GM12875 (cell line): ENCODE measurements around the gene BABAM2.

Experiments
- H3K4me3 ChIP-seq: one replicate; pipeline ENCODE4 v1.5.1; 2011; ENCODE audit warnings: low read depth, low read length, control low read depth
- TF ChIP-seq, protein P1 (sequence below): IDR thresholded peaks from 2 replicates; pipeline ENCODE4 v1.5.1; 2011; ENCODE audit warnings: low read depth, mild to moderate bottlenecking, control low read depth, inconsistent platforms, low read length, moderate library complexity, borderline replicate concordance; ENCODE audit not compliant: insufficient read depth

The BABAM2 gene

DNA sequence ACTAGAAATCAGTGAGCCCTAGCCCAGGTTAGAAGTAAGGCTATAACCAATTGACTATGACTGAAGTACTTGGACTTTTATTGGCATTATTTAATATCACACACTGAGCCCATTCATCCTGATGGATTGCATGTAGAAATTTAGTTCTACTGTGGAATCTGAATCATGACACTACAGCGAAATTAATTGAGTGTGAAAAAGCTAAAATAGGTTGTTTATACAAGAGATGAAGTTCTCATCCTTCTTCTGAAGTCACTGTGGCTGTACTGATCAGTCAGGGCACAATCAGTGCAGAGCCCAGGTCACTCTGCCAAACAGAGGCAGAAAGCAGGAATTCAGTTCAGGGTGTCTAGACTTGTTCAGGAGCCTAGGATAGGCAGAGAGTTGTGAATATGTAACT, 158.9 kb downstream of the BABAM2 start:
- H3K4me3 ChIP-seq, result no peak overlapping the region
- TF ChIP-seq, protein P1, sequence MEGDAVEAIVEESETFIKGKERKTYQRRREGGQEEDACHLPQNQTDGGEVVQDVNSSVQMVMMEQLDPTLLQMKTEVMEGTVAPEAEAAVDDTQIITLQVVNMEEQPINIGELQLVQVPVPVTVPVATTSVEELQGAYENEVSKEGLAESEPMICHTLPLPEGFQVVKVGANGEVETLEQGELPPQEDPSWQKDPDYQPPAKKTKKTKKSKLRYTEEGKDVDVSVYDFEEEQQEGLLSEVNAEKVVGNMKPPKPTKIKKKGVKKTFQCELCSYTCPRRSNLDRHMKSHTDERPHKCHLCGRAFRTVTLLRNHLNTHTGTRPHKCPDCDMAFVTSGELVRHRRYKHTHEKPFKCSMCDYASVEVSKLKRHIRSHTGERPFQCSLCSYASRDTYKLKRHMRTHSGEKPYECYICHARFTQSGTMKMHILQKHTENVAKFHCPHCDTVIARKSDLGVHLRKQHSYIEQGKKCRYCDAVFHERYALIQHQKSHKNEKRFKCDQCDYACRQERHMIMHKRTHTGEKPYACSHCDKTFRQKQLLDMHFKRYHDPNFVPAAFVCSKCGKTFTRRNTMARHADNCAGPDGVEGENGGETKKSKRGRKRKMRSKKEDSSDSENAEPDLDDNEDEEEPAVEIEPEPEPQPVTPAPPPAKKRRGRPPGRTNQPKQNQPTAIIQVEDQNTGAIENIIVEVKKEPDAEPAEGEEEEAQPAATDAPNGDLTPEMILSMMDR, result no peak

- TF ChIP-seq, protein P1, result no peak
- H3K4me3 ChIP-seq, result no peak overlapping the region
Observed at GRCh38 chr2:28049899-28050298, 159.4 kb downstream of the BABAM2 start.

- TF ChIP-seq, protein P1, result no peak
- H3K4me3 ChIP-seq, result no peak overlapping the region
Observed at GRCh38 chr2:28052691-28053090, 162.2 kb downstream of the BABAM2 start.

- no peak overlapping the region for H3K4me3 ChIP-seq
- TF ChIP-seq, protein P1, result no peak
Observed at GRCh38 chr2:28053597-28053996, 163.1 kb downstream of the BABAM2 start.

DNA sequence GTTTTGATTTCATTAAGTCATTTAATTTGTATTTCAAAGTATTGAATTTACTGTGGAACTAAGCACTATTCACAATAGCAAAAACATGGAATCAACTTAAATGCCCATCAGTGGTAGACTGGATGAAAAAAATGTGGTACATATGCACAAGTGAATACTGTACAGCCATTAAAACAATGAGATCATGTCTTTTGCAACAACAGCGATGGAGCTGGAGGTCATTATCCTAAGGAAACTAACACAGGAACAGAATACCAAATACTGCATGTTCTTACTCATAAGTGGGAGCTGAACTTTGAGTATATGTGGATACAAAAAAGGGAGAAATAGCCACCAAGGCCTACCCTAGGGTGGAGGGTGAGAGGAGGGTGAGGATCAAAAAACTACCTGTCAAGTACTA, 164.4 kb downstream of the BABAM2 start:
- TF ChIP-seq, protein P1, result no peak
- no peak overlapping the region for H3K4me3 ChIP-seq

DNA sequence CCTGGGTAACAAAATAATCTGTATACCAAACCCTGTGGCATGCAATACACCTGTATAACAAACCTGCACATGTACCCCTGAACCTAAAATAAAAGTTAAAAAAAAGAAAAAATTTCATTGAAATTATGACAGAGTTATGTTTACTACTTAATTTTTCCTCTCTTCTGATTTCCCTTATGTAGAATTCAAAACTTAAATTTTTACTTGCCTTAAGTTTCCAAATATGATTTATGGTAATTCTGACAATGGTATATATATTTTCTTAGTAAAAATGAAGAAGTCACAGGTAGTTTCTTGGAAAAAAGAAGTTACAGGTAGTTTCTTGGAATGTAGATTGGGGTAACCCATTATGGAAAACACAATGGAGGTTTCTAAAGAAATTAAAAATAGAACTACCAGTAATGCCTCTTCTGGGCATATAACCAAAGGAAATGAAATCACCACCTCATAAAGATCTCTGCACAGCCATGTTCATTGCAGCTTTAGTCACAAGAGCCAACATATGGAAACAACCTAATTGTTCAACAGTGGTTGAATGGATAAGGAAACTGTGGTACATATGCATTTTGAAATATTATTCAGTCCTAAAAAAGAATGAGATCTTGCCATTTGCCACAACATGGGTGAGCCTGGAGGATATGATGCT, 164.9 kb downstream of the BABAM2 start:
- no peak overlapping the region for H3K4me3 ChIP-seq
- TF ChIP-seq, protein P1, result no peak

DNA sequence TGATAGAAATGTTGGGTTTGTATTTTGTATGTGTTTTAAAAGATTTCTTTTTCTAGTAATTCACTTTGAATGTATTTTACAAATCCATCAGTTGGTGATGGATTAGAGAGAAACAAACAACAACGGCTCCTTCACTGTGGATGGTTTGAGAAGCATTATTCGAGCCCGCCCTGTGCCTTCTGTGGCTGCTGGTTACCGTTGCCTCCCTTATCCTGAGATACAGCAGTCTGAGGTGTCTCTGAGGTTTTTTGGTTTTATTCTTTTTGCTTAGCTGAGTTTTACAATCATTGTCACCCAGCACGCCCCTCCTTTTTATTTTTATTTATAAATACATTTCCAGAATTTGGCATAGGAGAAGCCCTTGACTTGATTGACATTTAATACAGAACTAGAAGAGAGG, 168.3 kb downstream of the BABAM2 start:
- TF ChIP-seq, protein P1, result no peak
- H3K4me3 ChIP-seq, result no peak overlapping the region
